ENCODE data around the gene ARHGEF1.

Gene ARHGEF1

DNA sequence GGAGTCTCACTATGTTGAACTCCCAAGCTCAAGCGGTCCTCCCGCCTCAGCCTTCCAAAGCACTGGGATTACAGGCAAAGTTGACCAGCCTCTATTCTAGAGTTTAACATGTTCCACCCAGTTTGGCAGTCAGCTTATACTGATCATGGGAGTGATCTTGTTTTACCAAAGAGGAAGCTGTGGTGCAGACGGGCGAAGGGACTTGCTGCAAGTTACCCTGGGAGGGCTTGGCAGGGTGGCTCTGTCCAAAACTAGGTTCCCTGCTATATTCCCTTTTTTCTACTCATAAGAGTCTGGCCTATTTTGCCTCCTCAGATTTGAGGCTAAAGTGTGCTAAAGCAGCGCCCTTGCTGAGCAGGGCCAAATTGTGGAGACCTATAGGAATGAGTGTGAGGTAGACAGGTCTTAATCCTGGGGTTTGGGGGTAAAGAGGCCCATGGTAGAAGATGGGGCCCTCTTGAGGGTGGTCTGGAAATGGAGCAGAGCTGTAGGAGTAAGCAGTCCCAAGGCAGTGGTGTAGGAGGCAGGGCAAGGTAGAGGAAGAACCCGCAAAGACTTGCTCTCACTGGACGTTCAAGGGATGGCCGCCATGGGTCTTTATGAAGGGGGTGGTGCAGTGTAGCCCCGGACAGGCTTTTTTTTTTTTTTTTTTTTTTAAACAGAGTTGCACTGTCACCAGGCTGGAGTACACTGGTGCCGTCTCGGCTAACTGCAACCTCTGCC lies 19.6 kb upstream of the ARHGEF1 start:
- TF ChIP-seq POLR2A (IDR thresholded peaks at IDR 0.05; ENCODE audit: extremely low read depth, insufficient read length) (no peak), MYC (IDR thresholded peaks at IDR 0.05; ENCODE audit: low read depth, low read length) (no peak)
- TF ChIP-seq, protein P1, sequence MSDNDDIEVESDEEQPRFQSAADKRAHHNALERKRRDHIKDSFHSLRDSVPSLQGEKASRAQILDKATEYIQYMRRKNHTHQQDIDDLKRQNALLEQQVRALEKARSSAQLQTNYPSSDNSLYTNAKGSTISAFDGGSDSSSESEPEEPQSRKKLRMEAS (IDR thresholded peaks at IDR 0.05; ENCODE audit: low read depth, low read length) = no peak
- DNase-seq (ENCODE audit: low read depth) = peak; percentile 59
- H3K4me3 ChIP-seq (ENCODE audit: low read depth, low read length) = peak overlapping the region; percentile 97

DNA sequence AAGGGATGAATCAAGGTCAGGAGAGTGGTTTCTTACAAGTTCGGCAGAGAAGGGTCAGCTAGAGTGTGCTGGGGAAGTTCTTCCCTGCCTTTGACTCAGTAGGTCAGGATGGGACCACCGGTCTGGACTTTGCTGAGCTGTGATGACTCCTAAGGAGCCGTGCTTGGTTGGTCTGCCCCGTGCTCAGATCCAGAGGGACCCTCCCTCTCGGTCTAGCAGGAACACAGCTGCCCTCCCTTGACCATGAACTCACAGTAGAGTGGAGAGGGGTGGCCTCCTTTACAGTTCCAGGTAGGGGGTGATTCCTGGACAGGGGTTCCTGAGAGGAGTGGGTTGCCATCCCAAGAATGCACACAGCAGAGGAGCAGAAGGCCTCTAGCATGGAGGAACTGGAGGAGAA lies 18.6 kb upstream of the ARHGEF1 start:
- TF ChIP-seq MYC (IDR thresholded peaks at IDR 0.05; ENCODE audit: low read depth, low read length) (no peak), POLR2A (IDR thresholded peaks at IDR 0.05; ENCODE audit: extremely low read depth, insufficient read length) (no peak)
- TF ChIP-seq, protein P1 (IDR thresholded peaks at IDR 0.05; ENCODE audit: low read depth, low read length) = no peak
- TF ChIP-seq, protein P2, sequence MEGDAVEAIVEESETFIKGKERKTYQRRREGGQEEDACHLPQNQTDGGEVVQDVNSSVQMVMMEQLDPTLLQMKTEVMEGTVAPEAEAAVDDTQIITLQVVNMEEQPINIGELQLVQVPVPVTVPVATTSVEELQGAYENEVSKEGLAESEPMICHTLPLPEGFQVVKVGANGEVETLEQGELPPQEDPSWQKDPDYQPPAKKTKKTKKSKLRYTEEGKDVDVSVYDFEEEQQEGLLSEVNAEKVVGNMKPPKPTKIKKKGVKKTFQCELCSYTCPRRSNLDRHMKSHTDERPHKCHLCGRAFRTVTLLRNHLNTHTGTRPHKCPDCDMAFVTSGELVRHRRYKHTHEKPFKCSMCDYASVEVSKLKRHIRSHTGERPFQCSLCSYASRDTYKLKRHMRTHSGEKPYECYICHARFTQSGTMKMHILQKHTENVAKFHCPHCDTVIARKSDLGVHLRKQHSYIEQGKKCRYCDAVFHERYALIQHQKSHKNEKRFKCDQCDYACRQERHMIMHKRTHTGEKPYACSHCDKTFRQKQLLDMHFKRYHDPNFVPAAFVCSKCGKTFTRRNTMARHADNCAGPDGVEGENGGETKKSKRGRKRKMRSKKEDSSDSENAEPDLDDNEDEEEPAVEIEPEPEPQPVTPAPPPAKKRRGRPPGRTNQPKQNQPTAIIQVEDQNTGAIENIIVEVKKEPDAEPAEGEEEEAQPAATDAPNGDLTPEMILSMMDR (IDR thresholded peaks at IDR 0.05; ENCODE audit: low read depth, low read length) = no peak
- DNase-seq (ENCODE audit: low read depth) = no peak
- peak overlapping the region; percentile 32 for H3K4me3 ChIP-seq (ENCODE audit: low read depth, low read length)

DNA sequence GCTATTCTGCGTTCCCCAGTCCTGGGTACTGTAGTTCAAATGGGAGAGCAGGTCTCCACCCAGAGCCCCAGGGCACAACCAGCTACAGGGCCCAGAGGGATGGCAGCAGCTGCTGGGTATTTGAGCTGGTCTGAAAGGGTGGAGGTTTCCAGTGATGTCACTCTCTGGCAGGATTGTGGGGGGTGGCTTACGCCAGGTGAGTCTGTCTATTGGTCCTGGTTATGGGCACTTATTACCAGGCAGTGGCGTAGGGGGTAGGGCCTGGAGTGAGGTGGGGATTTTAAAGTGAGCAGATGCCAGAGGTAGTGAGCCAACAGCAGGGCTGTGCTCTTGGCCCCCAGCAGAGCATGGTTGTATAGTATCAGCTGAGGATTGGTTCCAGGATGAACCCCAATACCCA lies 16.7 kb upstream of the ARHGEF1 start:
- TF ChIP-seq POLR2A (IDR thresholded peaks at IDR 0.05; ENCODE audit: extremely low read depth, insufficient read length) (no peak), MYC (IDR thresholded peaks at IDR 0.05; ENCODE audit: low read depth, low read length) (no peak)
- TF ChIP-seq, protein P1 (IDR thresholded peaks at IDR 0.05; ENCODE audit: low read depth, low read length) = no peak
- TF ChIP-seq, protein P2 (IDR thresholded peaks at IDR 0.05; ENCODE audit: low read depth, low read length) = no peak
- H3K4me3 ChIP-seq (ENCODE audit: low read depth, low read length) = no peak overlapping the region
- no peak for DNase-seq (ENCODE audit: low read depth)

GRCh38 chr19:41868120-41868988 lies 14.6 kb upstream of the ARHGEF1 start:
- DNase-seq (ENCODE audit: low read depth) = no peak
- H3K4me3 ChIP-seq (ENCODE audit: low read depth, low read length) = no peak overlapping the region
- TF ChIP-seq, protein P1 (IDR thresholded peaks at IDR 0.05; ENCODE audit: low read depth, low read length) = no peak
- TF ChIP-seq MYC (IDR thresholded peaks at IDR 0.05; ENCODE audit: low read depth, low read length) = no peak

DNA sequence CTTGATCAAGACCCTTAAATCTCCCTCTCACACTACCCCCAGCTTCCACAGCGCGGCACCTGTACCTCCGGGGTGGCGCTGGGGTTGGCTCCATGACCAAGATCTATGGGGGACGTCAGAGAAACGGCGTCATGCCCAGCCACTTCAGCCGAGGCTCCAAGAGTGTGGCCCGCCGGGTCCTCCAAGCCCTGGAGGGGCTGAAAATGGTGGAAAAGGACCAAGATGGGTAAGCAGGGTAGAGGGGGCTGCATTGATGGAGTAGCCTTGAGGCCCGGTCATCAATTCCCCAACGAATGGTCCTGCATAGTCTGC lies 14.0 kb upstream of the ARHGEF1 start:
- no peak overlapping the region for H3K4me3 ChIP-seq (ENCODE audit: low read depth, low read length)
- TF ChIP-seq, protein P2 (IDR thresholded peaks at IDR 0.05; ENCODE audit: low read depth, low read length) = no peak
- TF ChIP-seq POLR2A (IDR thresholded peaks at IDR 0.05; ENCODE audit: extremely low read depth, insufficient read length) (no peak), MYC (IDR thresholded peaks at IDR 0.05; ENCODE audit: low read depth, low read length) (no peak)
- TF ChIP-seq, protein P1 (IDR thresholded peaks at IDR 0.05; ENCODE audit: low read depth, low read length) = no peak
- DNase-seq (ENCODE audit: low read depth) = no peak

DNA sequence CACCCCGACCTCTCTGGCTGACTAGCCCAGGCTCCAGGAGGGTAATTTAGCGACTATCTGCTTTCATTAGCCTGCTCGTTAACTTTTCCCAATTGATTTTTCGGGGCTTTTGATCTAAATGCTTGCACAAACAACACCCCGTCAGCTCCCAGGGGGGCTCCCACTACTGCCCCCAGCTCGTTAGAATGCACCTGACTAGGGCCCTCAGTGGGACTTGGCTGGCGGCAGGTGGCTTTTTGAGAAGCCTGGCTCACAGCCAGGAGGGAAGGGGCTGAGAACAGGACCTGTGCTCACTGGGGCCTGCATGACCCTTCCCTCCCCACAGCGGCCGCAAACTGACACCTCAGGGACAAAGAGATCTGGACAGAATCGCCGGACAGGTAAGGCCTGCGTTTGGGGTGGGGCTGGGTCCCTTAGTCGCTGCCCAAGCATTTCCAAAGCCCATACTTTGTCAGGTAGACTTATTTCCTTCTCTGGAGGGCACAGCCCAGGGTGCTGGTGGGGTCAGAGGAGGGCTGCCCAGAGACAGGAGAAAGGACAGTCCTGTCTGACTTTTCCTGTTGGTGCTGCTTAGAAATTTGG lies 13.5 kb upstream of the ARHGEF1 start:
- no peak overlapping the region for H3K4me3 ChIP-seq (ENCODE audit: low read depth, low read length)
- no peak for DNase-seq (ENCODE audit: low read depth)
- TF ChIP-seq POLR2A (IDR thresholded peaks at IDR 0.05; ENCODE audit: extremely low read depth, insufficient read length) (no peak), MYC (IDR thresholded peaks at IDR 0.05; ENCODE audit: low read depth, low read length) (no peak)
- TF ChIP-seq, protein P1 (IDR thresholded peaks at IDR 0.05; ENCODE audit: low read depth, low read length) = no peak
- TF ChIP-seq, protein P2 (IDR thresholded peaks at IDR 0.05; ENCODE audit: low read depth, low read length) = no peak
